CD14-positive monocyte (primary cell): Measurements from ENCODE around the gene CMTM3. TPM values are rescaled to one million over a fixed set of nuclear protein-coding genes. Genes with fewer than 3 reads are reported as not detected.
A peak's percentile ranks its signal among the peaks of the same experiment; 100 is the strongest.

ENCODE experiments used
- DNase-seq, 3 donors: peaks; one replicate each; pipeline ENCODE4 v3.0.0-alpha.2; 2011 to 2022
- H2AFZ ChIP-seq: 2 replicates; pipeline ENCODE4 v1.6.0; 2012; ENCODE audit warnings: mild to moderate bottlenecking, low read depth, low read length, inconsistent platforms; ENCODE audit not compliant: insufficient read depth, poor library complexity, severe bottlenecking
- H3K27ac ChIP-seq, 2 donors: 1 replicate in 1 of 2; 2 replicates in 1 of 2; pipeline ENCODE4 v1.5.1; 2012 to 2013; ENCODE audit warnings: low read length in 2 of 2, control low read depth in 1 of 2, inconsistent platforms in 1 of 2, low read depth in 1 of 2, mild to moderate bottlenecking in 1 of 2
- H3K27me3 ChIP-seq, 2 donors: one replicate each; pipeline versions ENCODE4 v1.6.0 to v1.6.1; 2011 to 2013; ENCODE audit warnings: low read length in 2 of 2; ENCODE audit not compliant: control insufficient read depth in 2 of 2, insufficient read depth in 2 of 2
- H3K36me3 ChIP-seq, 2 donors: replicated peaks in 1 of 2; 1 replicate in 1 of 2; 2 replicates in 1 of 2; pipeline versions ENCODE4 v1.5.1 to v1.6.1; 2012 to 2013; ENCODE audit warnings: low read length in 2 of 2, control low read depth in 1 of 2, inconsistent platforms in 1 of 2, mild to moderate bottlenecking in 1 of 2; ENCODE audit not compliant: insufficient read depth in 2 of 2, control insufficient read depth in 1 of 2
- H3K4me1 ChIP-seq, 2 donors: 1 replicate in 1 of 2; 2 replicates in 1 of 2; pipeline versions ENCODE4 v1.5.1 to v1.6.1; 2012 to 2013; ENCODE audit warnings: low read length in 2 of 2, control low read depth in 1 of 2, inconsistent platforms in 1 of 2, mild to moderate bottlenecking in 1 of 2, moderate library complexity in 1 of 2; ENCODE audit not compliant: insufficient read depth in 2 of 2, control insufficient read depth in 1 of 2
- H3K4me2 ChIP-seq: replicated peaks from 2 replicates; pipeline ENCODE3; 2012; ENCODE audit warnings: low read length, moderate library complexity, mild to moderate bottlenecking; ENCODE audit not compliant: poor library complexity, severe bottlenecking; ENCODE audit errors: extremely low read depth
- H3K4me3 ChIP-seq, 3 experiments: fragments of 200-600 bp in 1 of 3; sonication (generic) in 1 of 3; replicated peaks in 1 of 3; 1 replicate in 2 of 3; 2 replicates in 1 of 3; pipeline ENCODE4 v1.5.1; 2011 to 2013; ENCODE audit warnings: low read length in 3 of 3, mild to moderate bottlenecking in 3 of 3, control low read depth in 2 of 3, low read depth in 2 of 3, inconsistent platforms in 1 of 3, moderate library complexity in 1 of 3
- H3K79me2 ChIP-seq: 2 replicates; pipeline ENCODE4 v1.6.0; 2012; ENCODE audit warnings: mild to moderate bottlenecking, control low read depth, inconsistent platforms, low read length, moderate library complexity; ENCODE audit not compliant: insufficient read depth
- H3K9ac ChIP-seq: 2 replicates; pipeline ENCODE4 v1.6.0; 2017; ENCODE audit warnings: low read length, mild to moderate bottlenecking; ENCODE audit not compliant: insufficient read depth, poor library complexity, severe bottlenecking
- H3K9me3 ChIP-seq, 2 donors: replicated peaks in 1 of 2; 1 replicate in 1 of 2; 2 replicates in 1 of 2; pipeline versions ENCODE4 v1.5.1 to v1.6.1; 2012 to 2013; ENCODE audit warnings: low read length in 2 of 2, control low read depth in 1 of 2; ENCODE audit not compliant: control insufficient read depth in 1 of 2, insufficient read depth in 1 of 2
- H4K20me1 ChIP-seq: 2 replicates; pipeline ENCODE4 v1.6.0; 2012; ENCODE audit warnings: mild to moderate bottlenecking, low read length, control low read depth, moderate library complexity; ENCODE audit not compliant: insufficient read depth
- H3K27ac Mint-ChIP-seq, 7 donors: one replicate each; pipeline ENCODE4 v1.8.0; 2020; ENCODE audit warnings: mild to moderate bottlenecking in 7 of 7, mixed read lengths in 7 of 7, moderate library complexity in 6 of 7, inconsistent platforms in 2 of 7
- H3K27me3 Mint-ChIP-seq, 3 donors: one replicate each; pipeline ENCODE4 v1.8.0; 2021 to 2022; ENCODE audit warnings: low read depth in 3 of 3, mild to moderate bottlenecking in 3 of 3, mixed read lengths in 3 of 3, moderate library complexity in 3 of 3, inconsistent platforms in 1 of 3
- H3K36me3 Mint-ChIP-seq, 2 donors: one replicate each; pipeline ENCODE4 v1.8.0; 2020; ENCODE audit warnings: mixed read lengths in 2 of 2, inconsistent platforms in 1 of 2, mild to moderate bottlenecking in 1 of 2
- H3K4me1 Mint-ChIP-seq: one replicate; pipeline ENCODE4 v1.8.0; 2020; ENCODE audit warnings: mild to moderate bottlenecking, mixed read lengths
- H3K4me3 Mint-ChIP-seq, 2 donors: one replicate each; pipeline ENCODE4 v1.8.0; 2020; ENCODE audit warnings: mild to moderate bottlenecking in 2 of 2, mixed read lengths in 2 of 2, moderate library complexity in 1 of 2
- H3K9me3 Mint-ChIP-seq, 7 donors: one replicate each; pipeline ENCODE4 v1.8.0; 2020 to 2022; ENCODE audit warnings: mixed read lengths in 7 of 7, mild to moderate bottlenecking in 6 of 7, moderate library complexity in 6 of 7, inconsistent platforms in 2 of 7
- WGBS: methylation state at CpG from one replicate; pipeline ENCODE4 v1.1.5; 2013; ENCODE audit warnings: missing lambda C conversion rate; ENCODE audit not compliant: insufficient coverage; 5-methylcytosine and 5-hydroxymethylcytosine counted together
- intact Hi-C, 2 donors: fragments of 100-400 bp; cut with micrococcal nuclease; formaldehyde crosslinking; loops; one replicate each; pipeline versions ENCODE4 v1.15.0 to v1.15.1; 2023
- polyA plus RNA-seq, 3 donors: library from polyadenylated mRNA; depleted of rRNA in 1 of 3; unstranded in 2 of 3; stranded (reverse) in 1 of 3; fragments of 300-500 nt in 2 of 3; fragments of >200 nt in 1 of 3; fragmentation: Illumina TruSeq in 2 of 3; gene quantifications; 1 replicate in 2 of 3; 2 replicates in 1 of 3; pipeline ENCODE4 v1.2.3, GENCODE V29; 2012 to 2021
- TF ChIP-seq, protein P1 (sequence below): fragments of 200-600 bp; IDR thresholded peaks from one replicate; pipeline ENCODE4 v1.8.0; 2022; ENCODE audit warnings: antibody characterized with exemption, mild to moderate bottlenecking

CMTM3 gene
- polyA plus RNA-seq, 3 donors = 125 to 131 (median 126) TPM

DNA sequence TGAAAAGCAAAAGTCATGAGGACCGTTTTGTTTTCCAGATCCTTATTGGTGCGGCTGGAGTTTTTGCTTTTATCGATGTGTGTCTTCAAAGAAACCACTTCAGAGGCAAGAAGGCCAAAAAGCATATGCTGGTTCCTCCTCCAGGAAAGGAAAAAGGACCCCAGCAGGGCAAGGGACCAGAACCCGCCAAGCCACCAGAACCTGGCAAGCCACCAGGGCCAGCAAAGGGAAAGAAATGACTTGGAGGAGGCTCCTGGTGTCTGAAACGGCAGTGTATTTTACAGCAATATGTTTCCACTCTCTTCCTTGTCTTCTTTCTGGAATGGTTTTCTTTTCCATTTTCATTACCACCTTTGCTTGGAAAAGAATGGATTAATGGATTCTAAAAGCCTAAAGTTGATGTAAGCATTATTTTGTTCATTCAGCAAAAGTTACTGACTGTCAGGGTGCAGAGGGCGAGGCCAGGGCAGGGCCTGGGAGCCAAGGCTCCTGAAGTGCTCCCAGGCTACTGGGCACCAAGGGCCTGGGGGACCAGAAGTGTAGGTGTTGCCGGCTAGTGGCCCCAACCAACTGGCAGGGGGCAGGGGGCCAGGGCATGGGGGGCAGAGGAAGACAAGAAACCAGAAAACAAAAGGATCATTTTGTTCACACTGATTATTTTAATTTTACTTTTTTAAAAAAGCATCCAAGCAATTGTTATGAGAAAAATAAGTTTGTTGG, 16.5 kb upstream of the CMTM3 start:
- H3K9ac ChIP-seq = peak overlapping the region; percentile 22
- peaks cover 0 to 2% (median 0%) of the 10 kb centered on the region in 7 donors for H3K9me3 Mint-ChIP-seq
- TF ChIP-seq, protein P1, sequence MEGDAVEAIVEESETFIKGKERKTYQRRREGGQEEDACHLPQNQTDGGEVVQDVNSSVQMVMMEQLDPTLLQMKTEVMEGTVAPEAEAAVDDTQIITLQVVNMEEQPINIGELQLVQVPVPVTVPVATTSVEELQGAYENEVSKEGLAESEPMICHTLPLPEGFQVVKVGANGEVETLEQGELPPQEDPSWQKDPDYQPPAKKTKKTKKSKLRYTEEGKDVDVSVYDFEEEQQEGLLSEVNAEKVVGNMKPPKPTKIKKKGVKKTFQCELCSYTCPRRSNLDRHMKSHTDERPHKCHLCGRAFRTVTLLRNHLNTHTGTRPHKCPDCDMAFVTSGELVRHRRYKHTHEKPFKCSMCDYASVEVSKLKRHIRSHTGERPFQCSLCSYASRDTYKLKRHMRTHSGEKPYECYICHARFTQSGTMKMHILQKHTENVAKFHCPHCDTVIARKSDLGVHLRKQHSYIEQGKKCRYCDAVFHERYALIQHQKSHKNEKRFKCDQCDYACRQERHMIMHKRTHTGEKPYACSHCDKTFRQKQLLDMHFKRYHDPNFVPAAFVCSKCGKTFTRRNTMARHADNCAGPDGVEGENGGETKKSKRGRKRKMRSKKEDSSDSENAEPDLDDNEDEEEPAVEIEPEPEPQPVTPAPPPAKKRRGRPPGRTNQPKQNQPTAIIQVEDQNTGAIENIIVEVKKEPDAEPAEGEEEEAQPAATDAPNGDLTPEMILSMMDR = no peak
- intact Hi-C loops = loop anchor here (2.0 to 5.0 kb wide), 6 partner anchors 36 to 181 kb away; partner anchors contain the start of genes CKLF (in 1 of the 2) and TK2 (in 1 of the 2)
- peak overlapping the region; percentile 69 for H2AFZ ChIP-seq
- H3K9me3 ChIP-seq = no peaks in the 10 kb centered on the region
- H3K4me2 ChIP-seq = peak overlapping the region; percentile 72
- peaks cover 2 to 8% of the 10 kb centered on the region in 2 donors for H3K36me3 Mint-ChIP-seq
- H3K36me3 ChIP-seq = no peaks in the 10 kb centered on the region
- peaks cover 74% of the 10 kb centered on the region for H3K4me1 Mint-ChIP-seq
- peak overlapping the region in 1 of 2 donors; percentile 52 for H3K27ac ChIP-seq
- peak overlapping the region; percentile 68 to 88 for H3K4me3 Mint-ChIP-seq
- DNase-seq = no peak
- H3K27ac Mint-ChIP-seq = peak overlapping the region; percentile 40 to 96 (median 68)
- H3K4me1 ChIP-seq = peaks cover 72 to 73% of the 10 kb centered on the region in 2 donors
- no peaks in the 10 kb centered on the region for H3K27me3 ChIP-seq
- WGBS = 36% methylated on average over 4 of the region's 7 CpGs
- no peaks in the 10 kb centered on the region for H4K20me1 ChIP-seq
- H3K79me2 ChIP-seq = no peaks in the 10 kb centered on the region
- H3K27me3 Mint-ChIP-seq = peaks cover 0 to 5% (median 2%) of the 10 kb centered on the region in 3 donors
- H3K4me3 ChIP-seq = peak overlapping the region in 1 of 3 experiments; percentile 61

DNA sequence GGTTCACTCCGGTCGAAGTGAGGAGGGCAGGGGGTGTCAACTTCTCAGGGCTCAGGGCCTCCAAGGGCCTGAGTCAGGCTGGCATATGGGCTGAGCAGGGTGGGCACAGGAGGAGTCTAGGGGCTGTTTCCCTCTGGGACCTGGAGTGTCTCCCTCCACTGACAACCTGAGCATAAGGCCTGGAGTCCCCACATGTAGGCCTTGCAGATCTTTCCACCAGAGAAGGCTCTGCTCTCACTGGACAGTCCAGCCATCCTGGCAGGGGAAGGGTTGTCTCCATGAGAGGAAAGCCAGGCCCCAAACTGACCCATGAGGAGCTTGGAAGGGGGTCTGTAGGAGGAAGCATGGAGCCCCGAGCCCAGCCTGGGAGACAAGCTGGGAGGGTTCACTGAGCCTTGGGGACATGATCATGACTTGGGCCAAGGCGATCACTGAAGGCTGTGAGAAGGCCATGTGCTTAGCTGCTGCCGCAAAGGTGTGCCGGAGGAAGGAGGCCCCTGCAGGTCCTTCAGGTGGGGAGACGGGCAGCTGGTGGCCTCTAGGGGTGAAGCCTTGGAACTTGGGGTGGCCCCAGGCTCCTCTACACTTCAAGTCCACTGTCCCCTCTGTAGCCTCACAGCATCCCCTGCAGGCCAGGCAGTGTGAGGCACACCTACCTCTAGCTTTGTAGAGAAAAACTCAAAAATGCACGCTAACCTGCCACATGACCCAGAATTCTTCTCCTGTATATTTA, 15.4 kb upstream of the CMTM3 start:
- peaks cover 67 to 73% of the 10 kb centered on the region in 2 donors for H3K4me1 ChIP-seq
- intact Hi-C loops = loop anchor here (2.0 to 5.0 kb wide), 5 partner anchors 37 to 182 kb away; partner anchors contain the start of genes CKLF (in 1 of the 2) and TK2 (in 1 of the 2)

More for the DNA sequence above, 15.4 kb upstream of the CMTM3 start:
- 93% methylated on average over 2 of the region's 8 CpGs for WGBS
- H3K4me3 Mint-ChIP-seq = peak overlapping the region in 1 of 2 donors; percentile 61
- H3K4me3 ChIP-seq = no peak overlapping the region
- peaks cover 68% of the 10 kb centered on the region for H3K4me1 Mint-ChIP-seq
- no peaks in the 10 kb centered on the region for H3K27me3 ChIP-seq
- H3K36me3 Mint-ChIP-seq = peaks cover 2 to 5% of the 10 kb centered on the region in 2 donors
- peak; percentile 68 to 83 (median 77) for DNase-seq
- H3K36me3 ChIP-seq = no peaks in the 10 kb centered on the region
- no peak overlapping the region for H2AFZ ChIP-seq
- no peaks in the 10 kb centered on the region for H3K9me3 ChIP-seq
- H3K79me2 ChIP-seq = no peaks in the 10 kb centered on the region
- H3K27ac Mint-ChIP-seq = peak overlapping the region in 3 of 7 donors; percentile 44 to 64 (median 46)
- H3K9me3 Mint-ChIP-seq = peaks cover 0 to 5% (median 2%) of the 10 kb centered on the region in 7 donors
- H4K20me1 ChIP-seq = no peaks in the 10 kb centered on the region
- peaks cover 0 to 6% (median 3%) of the 10 kb centered on the region in 3 donors for H3K27me3 Mint-ChIP-seq
- TF ChIP-seq, protein P1 = peak; percentile 97
- peak overlapping the region; percentile 71 for H3K4me2 ChIP-seq
- H3K9ac ChIP-seq = no peak overlapping the region
- H3K27ac ChIP-seq = peak overlapping the region in 1 of 2 donors; percentile 40
